HG03280 (cell line): ENCODE results near the gene NEURL1B.
A peak's percentile ranks its signal among the peaks of the same experiment; 100 is the strongest.
"Not testable (repeated sequence)": the region's sequence is repeated elsewhere in the genome, so short reads cannot be mapped to it uniquely, and the experiment has no call there.

Source experiments
- ATAC-seq: cut with Tn5 transposase; IDR thresholded peaks from one replicate; pipeline ENCODE4 v1.9.1; 2021; ENCODE audit warnings: mild to moderate bottlenecking, moderate library complexity; ENCODE audit not compliant: unreplicated experiment

Gene NEURL1B

DNA sequence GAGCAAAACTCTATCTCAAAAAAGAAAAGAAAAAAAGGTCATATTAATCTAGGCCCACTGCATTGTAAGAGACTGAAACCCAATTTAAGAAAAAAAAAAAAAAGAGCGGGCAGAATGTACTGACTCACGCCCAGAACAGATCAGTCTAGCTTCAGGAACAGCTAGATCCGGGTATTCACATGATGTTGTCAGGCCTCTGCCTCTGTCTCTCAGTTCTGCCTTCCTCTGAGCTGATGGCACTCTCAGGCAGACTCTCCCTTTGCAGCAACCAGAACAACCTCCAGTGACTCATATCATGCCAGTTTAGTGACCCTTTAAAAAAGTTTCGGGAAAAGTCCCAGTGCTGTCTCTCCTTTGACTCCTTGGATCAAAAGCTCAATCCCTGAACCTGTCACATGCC is 53.0 kb downstream of the NEURL1B start:
- ATAC-seq, result no peak

DNA sequence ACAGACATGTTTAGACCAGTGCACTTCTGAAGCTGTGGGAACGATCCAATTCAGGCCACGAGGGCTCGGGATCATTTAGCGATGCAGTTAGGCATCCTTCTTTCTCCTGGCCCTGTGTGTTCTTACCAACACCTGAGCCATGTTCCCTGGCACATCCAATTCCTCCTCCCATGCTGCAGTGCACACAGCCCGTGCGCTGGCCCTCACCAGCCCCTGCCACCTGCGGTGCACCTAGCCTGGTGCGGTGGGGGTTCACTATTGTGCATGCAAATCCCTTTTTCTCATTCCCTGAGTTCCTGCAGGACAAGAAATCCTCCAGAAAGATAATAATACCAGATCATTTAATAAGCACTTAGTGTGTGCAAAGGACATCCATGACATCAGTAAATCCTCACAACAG is 53.5 kb downstream of the NEURL1B start:
- ATAC-seq, result no peak

DNA sequence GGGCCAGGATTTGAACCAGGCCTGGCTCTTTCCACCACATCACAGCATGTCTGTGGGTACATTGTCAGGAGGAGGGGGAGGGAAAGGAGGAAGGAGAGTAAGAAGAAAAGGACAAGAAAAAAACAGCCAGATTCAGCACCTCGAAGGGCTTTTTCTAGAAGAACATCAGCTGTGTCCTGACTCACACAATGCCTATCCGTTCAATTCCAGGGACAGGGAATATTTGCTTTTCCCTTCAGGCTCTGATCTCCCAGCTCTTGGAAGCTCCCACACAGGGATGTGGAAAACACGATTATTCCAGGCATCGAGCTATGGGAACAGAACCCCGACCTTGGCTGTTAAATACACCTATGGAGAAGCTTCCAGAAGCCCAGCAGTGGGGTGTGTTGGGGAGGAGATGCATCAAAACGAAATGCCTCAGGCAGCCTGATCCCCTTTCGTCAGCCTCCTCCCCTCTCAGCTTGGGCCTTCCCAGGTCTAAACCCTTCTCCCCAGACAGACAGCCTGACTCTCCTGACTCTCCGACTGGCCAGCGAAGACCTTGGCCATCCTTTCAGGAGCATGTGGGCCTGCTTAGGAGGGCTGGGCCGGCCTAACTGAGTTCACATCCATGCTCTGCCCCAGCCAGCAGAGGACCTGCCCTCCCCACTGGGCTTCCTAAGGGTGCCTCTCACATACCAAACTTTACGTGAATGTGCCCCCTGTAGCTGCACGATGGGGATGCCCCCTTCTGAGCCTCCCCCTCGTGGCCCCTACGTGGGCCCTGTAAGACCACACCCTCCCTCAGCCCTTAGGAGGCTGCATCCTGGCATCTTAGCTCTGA is 54.4 kb downstream of the NEURL1B start:
- no peak for ATAC-seq

DNA sequence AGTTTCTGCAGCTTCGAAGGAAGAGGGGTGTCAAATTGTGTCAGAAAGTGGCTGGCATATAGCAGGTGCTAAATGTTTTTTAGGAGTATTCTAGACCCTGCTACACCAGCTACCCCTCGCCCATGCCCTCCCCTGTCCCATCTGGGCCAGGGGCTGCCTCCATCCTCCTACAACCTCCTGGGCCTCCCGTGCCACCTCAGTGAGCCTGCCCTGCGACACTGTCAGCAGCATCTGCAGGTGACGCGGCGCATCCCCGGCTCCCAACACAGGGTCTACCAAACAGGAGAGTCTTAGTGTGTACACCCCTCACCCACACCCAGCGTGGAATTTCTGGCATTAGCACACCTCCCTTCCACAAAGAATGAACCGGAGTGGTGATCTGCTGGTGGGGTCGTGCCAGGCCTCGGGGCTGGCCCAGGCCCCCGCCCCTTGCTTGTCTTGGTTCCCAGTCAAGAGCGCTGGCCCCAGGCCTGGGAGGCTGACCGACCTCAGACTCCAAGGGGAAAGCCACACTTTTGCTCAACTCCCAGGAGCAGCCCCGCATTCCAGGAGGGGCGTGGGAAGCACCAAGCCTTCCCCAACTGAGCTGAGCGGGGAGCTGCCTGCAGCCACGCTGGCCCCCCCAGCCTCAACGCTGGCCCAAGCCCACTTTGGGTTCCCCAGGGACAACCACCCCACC is 55.2 kb downstream of the NEURL1B start:
- ATAC-seq, result no peak

DNA sequence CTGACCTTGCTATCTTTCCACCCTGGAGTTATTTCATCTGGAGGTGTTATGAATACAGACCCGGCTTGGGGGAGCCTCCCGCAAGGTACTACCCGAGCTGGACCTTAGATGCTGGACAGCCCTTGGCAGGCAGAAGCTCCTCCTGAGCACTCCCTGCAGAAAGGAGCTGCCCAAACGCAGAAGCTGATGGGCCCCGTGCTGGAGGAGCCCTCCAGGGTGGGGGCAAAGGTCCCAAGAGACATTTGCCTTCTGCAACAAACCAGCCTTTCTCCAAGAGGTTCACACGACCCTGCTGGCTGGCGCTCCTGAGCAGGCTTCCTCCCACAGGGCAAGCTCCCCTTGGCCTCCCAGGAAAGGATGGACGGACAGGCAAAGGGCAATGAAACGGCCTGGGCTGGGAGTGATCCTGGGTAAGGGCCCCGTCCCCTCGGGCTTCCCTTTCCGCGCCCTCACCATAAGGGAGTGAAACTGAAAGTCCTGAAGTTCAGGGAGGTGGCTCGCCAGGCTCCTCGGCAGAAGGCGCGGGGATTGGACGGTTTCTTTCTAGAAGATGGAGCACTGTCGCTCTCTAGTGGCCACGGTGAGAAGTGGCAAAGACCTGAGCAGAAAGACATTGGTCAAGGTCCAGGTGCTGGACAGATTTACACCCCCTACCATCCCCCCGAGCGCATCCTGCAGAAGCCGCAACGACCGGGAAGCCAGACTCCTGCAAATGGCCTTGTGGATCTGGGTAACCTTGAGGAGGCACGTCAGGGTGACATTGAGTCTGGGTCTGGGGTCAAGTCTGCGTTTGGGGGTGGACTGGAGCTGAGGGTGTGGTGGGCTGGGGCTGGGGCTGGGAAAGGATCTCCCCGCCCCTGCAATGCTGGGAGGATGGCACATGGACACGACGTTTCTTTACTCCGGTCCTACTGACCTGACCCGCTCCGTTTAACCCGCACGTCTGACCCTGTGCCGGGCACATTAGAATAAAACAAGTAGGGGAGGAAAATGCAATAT is 56.4 kb downstream of the NEURL1B start:
- peak; percentile 69 for ATAC-seq

DNA sequence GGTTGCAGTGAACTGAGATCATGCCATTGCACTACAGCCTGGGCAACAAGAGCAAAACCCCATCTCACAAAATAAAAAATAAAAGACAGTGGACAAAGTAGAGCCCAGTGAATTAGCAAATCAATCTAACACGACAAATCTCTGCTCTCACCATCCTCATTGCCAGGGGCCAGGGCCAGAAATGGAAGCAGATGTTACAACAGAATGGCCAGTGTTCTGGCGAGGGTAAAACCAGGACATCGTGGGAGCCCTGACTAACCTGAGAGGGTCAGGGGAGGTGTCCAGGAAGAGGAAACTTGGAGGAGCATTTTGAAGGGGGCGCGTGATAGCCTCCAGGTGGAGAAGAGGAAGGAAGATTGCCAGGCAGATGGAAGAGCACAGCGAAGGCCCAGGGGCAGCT is 58.4 kb downstream of the NEURL1B start:
- ATAC-seq, result no peak

DNA sequence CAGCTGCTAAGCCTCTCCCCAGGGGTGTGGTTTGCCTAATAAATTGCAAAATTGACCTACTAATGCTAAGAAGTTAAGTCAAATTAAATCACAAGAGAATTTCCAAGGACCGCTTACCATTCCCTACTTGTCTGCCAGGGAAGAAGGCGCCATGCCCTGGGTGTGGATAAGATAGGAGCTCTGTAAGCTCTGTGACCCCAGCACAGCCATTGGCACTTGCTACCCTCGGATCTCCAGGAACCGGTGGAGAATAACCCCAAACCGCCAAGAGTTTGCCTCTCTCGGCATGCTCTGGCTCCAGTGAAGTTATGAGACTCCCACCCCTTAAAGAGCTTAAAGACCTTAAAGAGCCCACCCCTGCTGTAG is 58.9 kb downstream of the NEURL1B start:
- no peak for ATAC-seq

DNA sequence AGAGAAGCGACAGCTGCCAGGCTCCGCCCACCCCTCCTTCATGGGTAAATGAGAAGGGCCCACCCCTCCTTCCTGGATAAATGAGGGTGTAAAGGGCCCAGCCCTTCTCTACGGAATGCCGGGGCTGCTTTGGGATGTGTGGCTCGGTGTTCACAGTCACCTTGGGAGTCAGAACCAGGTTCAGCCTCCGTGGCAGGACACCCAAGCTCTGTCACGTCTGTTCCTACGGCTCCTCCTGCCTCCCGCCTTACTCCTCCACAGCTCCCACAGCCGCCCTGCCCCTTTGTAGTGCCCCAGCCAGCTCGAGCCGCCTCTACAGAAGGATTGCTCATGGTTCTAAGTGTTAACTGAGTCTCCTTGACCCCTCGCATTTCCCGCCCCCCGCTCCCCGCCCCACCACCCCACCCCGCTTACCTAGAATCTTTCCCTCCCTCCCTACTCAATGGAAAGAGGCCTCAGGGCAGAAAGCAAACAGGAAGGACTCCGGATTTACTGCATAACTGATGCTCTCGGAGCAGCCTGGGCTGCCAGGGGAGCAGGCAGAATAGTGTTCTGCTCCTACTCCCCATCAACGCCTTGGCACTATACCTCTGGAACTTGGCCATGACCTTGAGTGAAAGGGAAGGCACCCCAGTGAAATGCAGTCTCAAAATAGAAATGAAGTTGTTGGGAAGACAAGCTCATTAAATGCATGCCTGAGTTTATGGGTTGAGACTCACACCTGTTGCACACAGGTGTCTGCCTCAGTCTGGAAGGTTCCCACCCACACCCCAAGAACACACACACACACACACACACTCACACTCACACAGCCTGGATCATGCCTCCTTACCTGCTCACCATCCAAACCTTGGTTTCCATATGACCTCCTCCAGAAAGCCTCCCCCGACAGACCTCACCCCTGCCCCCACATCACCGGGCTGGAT is 59.6 kb downstream of the NEURL1B start:
- ATAC-seq, result no peak

DNA sequence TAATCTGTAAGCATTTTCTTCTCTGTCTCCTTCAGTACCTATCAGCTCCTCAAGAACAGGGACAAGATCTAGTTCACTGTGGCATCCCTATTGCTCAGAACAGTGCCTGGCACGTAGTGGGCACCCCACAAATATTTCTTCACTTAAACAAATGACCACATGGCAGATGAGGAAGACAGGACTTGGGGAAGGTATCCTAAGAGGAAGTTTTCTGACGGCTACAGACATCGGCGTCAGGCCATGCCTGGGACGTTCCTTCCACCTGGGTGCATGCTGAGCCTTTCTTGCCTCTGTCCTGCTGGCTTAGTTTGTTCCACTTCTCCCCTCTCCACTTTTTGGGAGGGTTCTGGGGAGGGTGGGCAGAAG is 60.2 kb downstream of the NEURL1B start:
- no peak for ATAC-seq

DNA sequence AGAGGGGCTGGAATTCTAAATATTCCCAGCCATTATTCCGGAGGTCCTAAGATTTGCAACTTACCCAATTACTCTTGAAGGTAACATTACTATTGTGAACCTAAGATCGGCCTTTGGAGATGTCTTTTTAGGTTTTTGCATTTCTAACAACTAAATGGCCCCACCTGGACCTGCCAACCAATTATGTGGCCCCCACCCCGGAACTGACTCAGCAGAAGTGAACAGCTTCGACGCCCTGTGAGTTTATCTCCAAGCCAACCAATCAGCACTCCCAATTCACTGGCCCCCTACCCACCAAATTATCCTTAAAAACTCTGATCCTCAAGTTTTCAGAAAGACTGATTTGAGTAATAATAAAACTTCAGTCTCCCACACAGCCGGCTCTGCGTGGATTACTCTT is 62.9 kb downstream of the NEURL1B start:
- ATAC-seq, result no peak

DNA sequence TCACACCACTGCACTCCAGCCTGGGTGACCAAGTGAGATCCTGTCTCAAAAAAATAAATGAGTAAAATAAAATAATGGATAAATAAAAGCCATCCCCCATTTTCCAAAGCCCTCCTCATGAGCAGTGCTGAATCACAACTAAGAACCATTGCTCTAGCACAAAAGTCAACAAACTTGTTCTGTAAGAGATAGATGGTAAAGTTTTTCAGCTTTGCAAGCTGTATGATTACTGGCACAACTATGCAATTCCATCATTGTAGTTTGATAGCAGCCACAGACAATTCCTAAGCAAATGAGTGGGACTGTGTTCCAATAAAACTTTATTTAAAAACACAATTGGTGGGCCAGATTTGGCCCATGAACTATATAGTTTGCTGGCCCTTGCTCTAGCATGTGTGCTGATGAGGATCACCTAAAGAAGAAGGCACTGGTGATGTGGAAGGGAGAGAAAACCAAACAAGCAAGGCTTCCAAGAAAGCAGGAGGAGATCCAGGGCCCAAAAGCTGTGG is 64.6 kb downstream of the NEURL1B start:
- no peak for ATAC-seq

DNA sequence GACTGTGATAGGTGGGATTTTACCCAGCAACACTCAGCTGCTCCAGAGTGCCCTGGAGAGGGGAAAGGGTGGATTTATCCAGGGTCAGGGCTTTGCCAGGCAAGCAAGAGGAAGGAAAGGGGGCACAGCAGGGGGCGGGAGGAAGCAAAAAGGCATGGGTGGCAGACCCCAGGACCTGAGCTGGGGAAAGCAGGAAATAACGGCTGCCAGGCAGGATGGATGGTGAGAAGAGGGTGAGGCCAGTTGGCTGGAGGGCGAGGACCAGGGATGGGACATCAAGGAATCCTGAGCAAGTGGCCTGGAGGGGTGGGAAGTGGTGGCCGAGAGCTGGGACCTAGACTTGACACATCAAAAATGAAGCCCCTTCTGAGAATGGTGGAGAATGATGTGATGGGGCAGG is 65.7 kb downstream of the NEURL1B start:
- ATAC-seq, result no peak

DNA sequence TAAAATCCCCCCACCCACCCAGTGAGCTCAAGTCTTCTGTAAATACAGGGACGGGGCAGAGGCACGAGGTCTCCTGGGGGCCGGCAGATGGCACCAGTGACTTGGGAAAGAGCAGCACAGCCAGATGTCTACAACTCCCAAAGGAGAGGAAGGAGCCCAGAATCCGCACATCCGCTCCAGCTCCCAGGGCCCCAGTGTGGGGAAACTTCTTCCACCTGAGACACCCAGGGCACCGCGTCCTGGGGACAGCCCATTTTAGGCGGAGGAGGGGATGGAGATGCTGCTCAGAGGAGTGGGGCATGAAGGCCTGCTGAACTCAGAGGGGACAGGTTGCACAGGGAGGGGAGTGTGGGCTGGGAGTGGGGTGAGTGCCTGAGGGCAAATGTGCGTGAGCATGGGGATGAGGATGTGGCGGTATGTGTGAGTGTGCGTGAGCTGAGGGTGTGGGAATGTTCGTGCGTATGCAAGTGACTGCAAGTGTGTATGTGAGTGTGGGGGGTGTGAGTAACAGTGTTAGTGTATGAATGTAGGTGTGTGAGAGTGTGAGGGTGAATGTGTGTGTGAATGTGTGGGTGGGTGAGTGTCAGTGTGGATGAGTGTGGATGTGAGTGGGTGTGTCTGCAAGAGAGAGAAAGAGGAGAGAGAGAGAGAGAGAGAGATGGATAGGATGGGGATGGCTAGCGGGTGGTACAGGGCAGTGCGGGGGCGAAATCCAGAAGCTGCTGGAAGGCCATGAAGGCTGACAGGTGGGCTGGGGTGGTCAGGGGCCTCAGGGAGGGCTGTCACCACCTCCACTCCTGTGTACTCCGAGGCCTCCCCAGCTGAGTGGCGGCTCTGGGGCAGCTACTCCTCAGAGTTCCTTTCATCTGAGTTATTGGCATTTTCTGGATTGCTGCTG is 66.5 kb downstream of the NEURL1B start:
- no peak for ATAC-seq

DNA sequence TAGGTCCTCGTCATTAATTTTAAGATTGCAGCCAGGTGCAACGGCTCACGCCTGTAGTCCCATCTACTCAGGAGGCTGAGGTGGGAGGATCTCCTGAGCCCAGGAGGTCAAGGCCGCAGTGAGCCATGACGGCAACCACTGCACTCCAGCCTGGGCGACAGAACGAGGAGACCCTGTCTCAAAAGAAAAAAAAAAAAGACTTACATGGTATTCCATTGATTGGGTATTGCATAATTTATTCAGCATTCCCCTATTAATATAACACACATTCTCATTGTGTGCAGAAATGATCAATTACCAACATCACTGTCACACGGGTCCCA is 67.1 kb downstream of the NEURL1B start:
- ATAC-seq, result no peak

DNA sequence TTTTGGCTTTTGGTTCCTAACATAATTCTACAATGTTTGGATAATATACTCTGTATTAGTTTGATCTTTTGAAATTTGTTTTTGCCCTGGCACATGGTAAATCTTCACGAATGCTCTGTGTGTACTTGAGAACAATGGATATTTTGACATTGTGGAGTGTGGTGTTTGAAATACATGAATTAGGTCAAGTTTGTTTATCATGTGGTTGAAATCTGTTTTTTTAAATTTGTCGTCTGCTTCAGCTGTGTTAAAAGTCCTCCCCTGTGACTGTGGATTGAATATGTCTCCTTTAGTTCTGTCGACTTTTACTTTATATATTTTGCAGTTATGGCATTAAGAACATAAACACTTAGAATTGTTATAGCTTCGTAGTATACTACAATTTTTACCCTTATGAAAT is 69.6 kb downstream of the NEURL1B start:
- no peak for ATAC-seq

DNA sequence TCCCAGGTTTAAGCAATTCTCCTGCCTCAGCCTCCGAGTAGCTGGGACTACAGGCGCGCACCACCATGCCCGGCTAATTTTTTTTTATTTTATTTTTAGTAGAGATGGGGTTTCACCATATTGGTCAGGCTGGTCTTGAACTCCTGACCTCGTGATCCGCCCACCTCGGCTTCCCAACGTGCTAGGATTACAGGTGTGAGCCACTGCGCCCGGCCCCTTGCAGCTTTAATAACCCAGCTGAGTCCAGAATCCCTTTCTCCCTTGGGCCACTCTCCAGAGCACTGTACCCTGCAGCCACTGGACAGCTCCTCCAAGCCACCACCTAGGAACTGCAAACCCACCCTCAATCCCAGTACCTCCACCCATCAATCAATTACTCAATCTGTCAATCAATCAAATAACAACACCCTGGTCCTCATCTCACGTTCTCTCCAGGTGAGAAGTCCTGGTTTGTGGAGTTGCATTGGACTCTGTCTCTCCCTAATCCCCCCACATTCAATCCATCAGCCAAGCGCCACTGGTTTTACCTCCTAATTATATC is 70.3 kb downstream of the NEURL1B start:
- not testable (repeated sequence) for ATAC-seq

DNA sequence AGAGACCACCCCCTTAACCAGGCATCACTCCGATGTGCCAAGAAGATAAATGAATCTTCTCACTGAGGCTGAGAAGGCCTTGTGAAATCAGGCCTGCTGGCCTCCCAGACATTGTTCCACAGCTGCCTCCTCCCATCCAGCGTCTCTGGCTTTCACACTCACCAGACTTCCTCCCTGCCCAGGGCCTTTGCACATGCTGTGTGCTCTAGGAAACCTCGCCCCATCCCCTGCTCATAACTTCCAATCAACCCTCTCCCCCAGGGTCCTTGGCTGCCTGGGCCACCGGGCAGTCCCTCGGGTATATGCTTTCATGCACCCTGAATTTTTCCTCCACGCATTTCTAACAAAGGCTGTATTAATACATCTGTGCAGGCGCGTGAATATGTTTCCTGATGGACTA is 71.5 kb downstream of the NEURL1B start:
- ATAC-seq, result no peak

DNA sequence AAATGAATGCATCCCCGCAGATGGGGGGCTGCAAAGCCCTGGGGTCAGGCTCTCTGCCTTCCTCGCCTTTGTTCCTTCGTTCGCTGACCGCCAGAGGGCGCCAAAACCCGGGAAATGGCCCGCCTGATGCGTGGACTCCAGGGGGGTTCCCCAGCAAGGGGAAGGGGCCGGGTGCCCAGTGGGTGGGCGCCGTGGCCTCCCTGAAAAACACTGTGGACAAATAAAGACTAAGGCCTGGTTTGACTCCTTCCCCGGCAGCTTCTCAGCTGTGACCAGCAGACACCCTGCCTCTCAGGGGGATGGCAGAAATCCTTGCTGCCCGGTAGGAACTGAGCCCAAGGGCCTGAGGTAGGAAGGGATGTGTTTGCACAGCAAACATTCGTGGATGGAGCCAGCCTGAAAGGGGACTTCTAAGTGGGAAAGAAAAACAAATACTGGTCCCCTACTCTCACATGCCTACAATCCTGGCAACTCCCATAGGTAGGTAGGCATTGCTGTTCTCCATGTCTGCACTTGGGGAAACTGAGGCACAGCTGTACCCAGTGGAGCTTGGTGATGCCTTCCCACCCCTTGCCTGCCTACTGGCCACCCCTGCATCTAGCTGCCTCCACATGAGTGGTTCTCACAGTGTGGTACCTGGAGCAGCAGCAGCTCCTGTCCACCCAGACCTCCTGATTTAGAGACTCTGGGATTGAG is 72.2 kb downstream of the NEURL1B start:
- ATAC-seq, result no peak
